Measurements from ENCODE around the gene CEP89. TPM values are rescaled to one million over a fixed set of nuclear protein-coding genes. Genes with fewer than 3 reads are reported as not detected.

CEP89 gene
- total and polyA plus RNA-seq, 7 donors: 7.0 to 27.1 (median 10.0) TPM

DNA sequence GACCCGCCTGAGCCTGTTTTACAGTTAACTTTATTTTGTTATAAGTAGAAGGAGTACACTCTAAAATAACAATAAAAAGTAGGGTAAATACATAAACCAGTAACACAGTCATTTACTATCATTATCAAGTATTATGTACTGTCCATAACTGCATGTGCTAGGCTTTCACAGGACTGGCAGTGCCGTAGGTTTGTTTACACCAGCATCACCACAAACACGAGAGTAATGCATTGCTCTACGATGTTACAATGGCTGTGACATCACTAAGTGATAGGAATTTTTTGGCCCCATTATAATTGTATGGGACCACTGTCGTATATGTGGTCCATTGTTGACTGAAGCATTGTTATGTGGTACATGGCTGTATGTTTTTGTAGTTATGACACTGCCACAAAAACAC is 60.9 kb downstream of the CEP89 start:
- ATAC-seq: no peak

GRCh38 chr19:32910094-32910493 is 61.7 kb downstream of the CEP89 start:
- Histone ChIP-seq H3K9me3 (no peaks in the 10 kb centered on the region), H3K4me1 (no peaks in the 10 kb centered on the region), H3K27me3 (ENCODE audit: insufficient read depth in 3 of 3, low read length in 2 of 3) (no peaks in the 10 kb centered on the region), H3K36me3 (ENCODE audit: insufficient read depth in 1 of 2, low read depth in 1 of 2) (peaks cover 0 to 47% of the 10 kb centered on the region in 2 donors), H3K4me3 (no peak overlapping the region), H3K27ac (no peak overlapping the region)
- intact Hi-C loops (cut with DNase I): no loop called here
- WGBS, 3 donors: 92 to 96% (median 94%) methylated on average over 5 of the region's 5 CpGs
- DNase-seq (no peak), ATAC-seq (no peak)
- TF ChIP-seq, protein P1, sequence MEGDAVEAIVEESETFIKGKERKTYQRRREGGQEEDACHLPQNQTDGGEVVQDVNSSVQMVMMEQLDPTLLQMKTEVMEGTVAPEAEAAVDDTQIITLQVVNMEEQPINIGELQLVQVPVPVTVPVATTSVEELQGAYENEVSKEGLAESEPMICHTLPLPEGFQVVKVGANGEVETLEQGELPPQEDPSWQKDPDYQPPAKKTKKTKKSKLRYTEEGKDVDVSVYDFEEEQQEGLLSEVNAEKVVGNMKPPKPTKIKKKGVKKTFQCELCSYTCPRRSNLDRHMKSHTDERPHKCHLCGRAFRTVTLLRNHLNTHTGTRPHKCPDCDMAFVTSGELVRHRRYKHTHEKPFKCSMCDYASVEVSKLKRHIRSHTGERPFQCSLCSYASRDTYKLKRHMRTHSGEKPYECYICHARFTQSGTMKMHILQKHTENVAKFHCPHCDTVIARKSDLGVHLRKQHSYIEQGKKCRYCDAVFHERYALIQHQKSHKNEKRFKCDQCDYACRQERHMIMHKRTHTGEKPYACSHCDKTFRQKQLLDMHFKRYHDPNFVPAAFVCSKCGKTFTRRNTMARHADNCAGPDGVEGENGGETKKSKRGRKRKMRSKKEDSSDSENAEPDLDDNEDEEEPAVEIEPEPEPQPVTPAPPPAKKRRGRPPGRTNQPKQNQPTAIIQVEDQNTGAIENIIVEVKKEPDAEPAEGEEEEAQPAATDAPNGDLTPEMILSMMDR (IDR thresholded peaks at IDR 0.05): no peak

More for the DNA sequence above, 60.9 kb downstream of the CEP89 start:
- H3K27ac ChIP-seq: no peak overlapping the region
- H3K9me3 ChIP-seq: no peaks in the 10 kb centered on the region
- 94 to 96% (median 95%) methylated on average over 5 of the region's 5 CpGs for WGBS, 3 donors
- H3K4me3 ChIP-seq: no peak overlapping the region
- DNase-seq: no peak
- peaks cover 0 to 46% of the 10 kb centered on the region in 2 donors for H3K36me3 ChIP-seq (ENCODE audit: insufficient read depth in 1 of 2, low read depth in 1 of 2)
- no peaks in the 10 kb centered on the region for H3K4me1 ChIP-seq
- H3K27me3 ChIP-seq (ENCODE audit: insufficient read depth in 3 of 3, low read length in 2 of 3): no peaks in the 10 kb centered on the region
- intact Hi-C loops (cut with DNase I): no loop called here
- TF ChIP-seq, protein P1 (IDR thresholded peaks at IDR 0.05): no peak

GRCh38 chr19:32909257-32909656 is 62.5 kb downstream of the CEP89 start:
- intact Hi-C loops (cut with DNase I): no loop called here
- TF ChIP-seq, protein P1 (IDR thresholded peaks at IDR 0.05): no peak
- no peak overlapping the region for H3K4me3 ChIP-seq
- H3K36me3 ChIP-seq (ENCODE audit: insufficient read depth in 1 of 2, low read depth in 1 of 2): peaks cover 0 to 39% of the 10 kb centered on the region in 2 donors
- no peaks in the 10 kb centered on the region for H3K9me3 ChIP-seq
- no peak for ATAC-seq
- DNase-seq: no peak
- no peak overlapping the region for H3K27ac ChIP-seq
- H3K27me3 ChIP-seq (ENCODE audit: insufficient read depth in 3 of 3, low read length in 2 of 3): no peaks in the 10 kb centered on the region
- H3K4me1 ChIP-seq: no peaks in the 10 kb centered on the region

GRCh38 chr19:32908641-32909190 is 63.0 kb downstream of the CEP89 start:
- peaks cover 0 to 34% of the 10 kb centered on the region in 2 donors for H3K36me3 ChIP-seq (ENCODE audit: insufficient read depth in 1 of 2, low read depth in 1 of 2)
- no peak overlapping the region for H3K4me3 ChIP-seq
- H3K9me3 ChIP-seq: no peaks in the 10 kb centered on the region
- intact Hi-C loops (cut with DNase I): no loop called here
- no peak for ATAC-seq
- TF ChIP-seq, protein P1 (IDR thresholded peaks at IDR 0.05): no peak
- no peaks in the 10 kb centered on the region for H3K27me3 ChIP-seq (ENCODE audit: insufficient read depth in 3 of 3, low read length in 2 of 3)
- no peaks in the 10 kb centered on the region for H3K4me1 ChIP-seq
- no peak for DNase-seq
- H3K27ac ChIP-seq: no peak overlapping the region
- WGBS, 3 donors: 94 to 98% (median 94%) methylated on average over 7 of the region's 7 CpGs

DNA sequence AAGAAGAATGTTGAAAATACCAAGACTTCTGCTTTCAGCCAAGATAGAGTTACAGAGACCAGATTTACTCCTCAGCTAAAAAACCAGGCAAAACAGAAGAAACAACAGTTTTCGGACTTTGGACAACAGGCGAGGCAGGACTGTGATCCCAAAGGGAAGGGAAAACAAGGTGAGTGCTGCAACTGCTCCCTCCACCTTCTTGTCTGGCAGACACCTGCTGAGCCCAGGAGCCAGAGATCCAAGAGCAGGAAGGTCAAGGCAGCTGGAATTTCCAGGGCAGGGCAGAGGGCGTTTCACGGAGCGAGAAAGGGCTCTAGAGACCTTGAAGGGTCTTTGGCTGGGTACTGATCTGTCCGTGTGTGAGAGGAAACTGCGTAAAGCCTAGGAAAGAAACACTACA is 69.3 kb downstream of the CEP89 start:
- H3K9me3 ChIP-seq: no peaks in the 10 kb centered on the region
- intact Hi-C loops (cut with DNase I): no loop called here
- H3K4me1 ChIP-seq: no peaks in the 10 kb centered on the region
- H3K27me3 ChIP-seq (ENCODE audit: insufficient read depth in 3 of 3, low read length in 2 of 3): no peaks in the 10 kb centered on the region
- ATAC-seq (no peak), DNase-seq (no peak)
- H3K36me3 ChIP-seq (ENCODE audit: insufficient read depth in 1 of 2, low read depth in 1 of 2): peaks cover 2 to 58% of the 10 kb centered on the region in 2 donors
- no peak overlapping the region for H3K4me3 ChIP-seq
- no peak overlapping the region for H3K27ac ChIP-seq
- 78 to 84% (median 82%) methylated on average over 7 of the region's 7 CpGs for WGBS, 3 donors
- TF ChIP-seq, protein P1 (IDR thresholded peaks at IDR 0.05): no peak
